GM19463 (cell line): ENCODE data around the gene NUP62.

Experiments used
- ATAC-seq: cut with Tn5 transposase; IDR thresholded peaks from one replicate; pipeline ENCODE4 v1.9.1; 2021; ENCODE audit warnings: mild to moderate bottlenecking, moderate library complexity; ENCODE audit not compliant: unreplicated experiment

NUP62 gene

DNA sequence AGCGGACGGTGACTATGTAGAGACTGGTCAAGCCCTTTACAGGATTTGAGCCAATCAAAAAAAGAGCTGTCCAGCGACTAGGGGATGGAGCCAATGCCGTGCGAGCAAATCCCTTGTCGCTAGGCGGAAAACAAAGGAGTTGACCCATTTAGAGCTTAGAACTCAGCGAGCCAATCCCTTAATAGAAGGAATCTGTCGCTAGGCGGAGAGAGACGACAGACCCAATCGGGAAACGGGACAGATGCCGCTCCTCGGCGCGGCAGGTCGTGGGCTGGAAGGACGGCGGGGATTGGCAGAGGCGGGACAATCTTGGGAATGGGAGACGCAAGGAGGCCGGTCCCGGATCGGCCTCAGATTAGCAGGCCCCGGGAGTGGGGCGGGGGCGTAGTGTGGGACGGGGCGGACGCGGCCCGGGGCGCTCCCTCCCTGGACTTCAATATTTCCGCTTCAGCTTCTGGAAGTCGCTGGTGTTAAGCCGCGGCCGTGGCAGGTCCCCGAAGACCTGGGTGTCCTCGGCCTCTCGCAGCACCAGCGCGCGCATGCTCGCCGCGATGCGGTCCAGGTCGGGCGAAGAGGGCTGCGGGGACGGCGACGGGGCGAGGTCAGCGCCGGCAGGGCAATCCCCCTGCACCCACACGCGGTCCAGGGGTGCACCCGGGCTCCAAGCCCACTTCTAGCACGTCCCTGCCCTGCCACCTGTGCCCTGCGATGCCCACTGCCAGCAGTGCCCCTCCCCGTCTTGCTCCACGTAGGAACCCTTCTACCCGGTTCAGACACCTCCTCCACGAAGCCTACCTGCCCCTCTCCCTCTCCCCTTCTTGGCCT lies 59.6 kb downstream of the NUP62 start:
- ATAC-seq: peak; percentile 72

DNA sequence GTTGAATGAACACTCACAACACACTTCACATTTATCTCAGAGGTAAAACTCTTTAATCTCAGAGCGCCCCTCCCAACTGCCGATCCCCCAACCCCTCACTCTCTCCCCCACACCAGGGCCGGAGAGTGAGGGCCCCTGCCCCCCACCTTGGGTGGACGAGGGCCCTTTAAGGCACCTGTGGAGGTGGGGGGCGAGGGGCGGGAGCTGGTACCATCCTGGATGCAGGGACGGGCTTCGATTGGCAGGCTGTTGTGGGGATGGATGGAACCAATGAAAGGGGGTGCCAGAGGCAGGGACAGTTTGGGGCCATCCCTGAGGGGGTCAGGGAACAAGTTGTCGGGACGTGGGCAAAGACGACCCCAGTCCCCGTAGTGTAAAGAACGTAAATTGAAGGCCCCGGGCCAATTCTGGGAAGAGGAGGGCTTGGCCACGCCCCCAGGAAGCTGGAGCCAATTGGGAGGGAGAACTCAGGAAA lies 60.3 kb downstream of the NUP62 start:
- ATAC-seq: peak; percentile 8

DNA sequence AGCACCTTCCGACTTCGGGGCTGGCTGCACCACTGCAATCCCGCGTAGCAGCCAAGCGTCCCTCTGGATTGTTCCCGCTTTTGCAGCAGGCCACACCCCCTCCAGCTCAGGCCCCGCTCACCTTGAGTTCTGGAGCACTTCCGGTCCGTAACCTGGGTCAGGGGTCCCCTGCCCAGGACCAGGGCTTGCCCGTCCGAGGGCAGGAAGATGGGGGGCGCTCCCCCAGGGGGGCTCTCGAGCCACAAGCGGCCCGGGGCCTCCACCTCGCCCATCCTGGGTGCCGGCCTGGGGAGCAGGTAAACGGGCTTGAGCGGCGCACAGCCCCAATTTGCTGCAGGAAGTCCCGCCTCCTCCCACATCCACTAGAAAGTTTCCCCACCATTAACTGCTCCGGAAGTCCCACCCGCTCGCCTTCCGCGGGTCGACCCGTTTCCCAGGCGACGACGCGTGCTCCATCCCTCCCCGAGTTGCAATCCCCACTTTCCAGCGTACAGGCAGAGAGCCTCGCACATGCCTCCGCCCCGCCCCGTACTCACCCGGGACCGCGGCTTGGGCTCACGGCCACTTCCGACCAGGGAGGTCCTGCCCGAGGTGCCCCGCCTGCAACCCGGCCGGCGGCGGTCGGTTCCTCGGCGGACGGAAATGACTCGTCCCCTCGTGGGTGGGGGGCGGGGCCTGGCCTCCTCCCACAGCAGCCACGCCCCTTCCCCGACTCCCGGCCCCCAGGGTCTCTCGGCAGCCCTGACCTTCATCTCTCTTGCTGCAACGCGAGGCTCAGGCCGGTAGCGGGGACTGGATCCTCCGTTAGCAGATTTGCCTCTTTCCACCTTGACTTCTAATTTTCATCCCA lies 62.1 kb downstream of the NUP62 start, which contains the start of gene PNKP:
Gene PNKP, minus strand, starts transcription at position 644 of the 850 bp plus-strand sequence. Its CDS starts 372 bp downstream, at position 272.
- ATAC-seq: peak; percentile 35

DNA sequence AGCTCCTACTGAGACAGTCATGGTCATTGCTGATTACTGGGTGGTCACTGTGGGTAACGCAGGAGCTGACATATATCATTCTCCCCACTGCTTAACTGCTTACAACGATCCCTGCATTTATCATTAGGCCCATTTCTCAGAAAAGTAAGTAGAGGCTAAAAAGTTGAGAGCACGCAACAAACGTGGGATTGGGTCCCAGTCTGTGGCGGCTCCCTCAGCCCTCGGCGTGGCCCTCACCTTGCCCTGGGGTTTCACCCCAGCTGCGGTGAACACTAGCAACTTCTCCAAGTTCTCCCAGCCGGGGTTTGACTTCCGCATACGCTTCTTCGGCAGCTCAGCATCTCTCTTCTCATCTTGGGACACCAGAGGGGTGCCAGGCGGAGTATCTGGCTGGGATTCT lies 64.4 kb downstream of the NUP62 start:
- no peak for ATAC-seq

DNA sequence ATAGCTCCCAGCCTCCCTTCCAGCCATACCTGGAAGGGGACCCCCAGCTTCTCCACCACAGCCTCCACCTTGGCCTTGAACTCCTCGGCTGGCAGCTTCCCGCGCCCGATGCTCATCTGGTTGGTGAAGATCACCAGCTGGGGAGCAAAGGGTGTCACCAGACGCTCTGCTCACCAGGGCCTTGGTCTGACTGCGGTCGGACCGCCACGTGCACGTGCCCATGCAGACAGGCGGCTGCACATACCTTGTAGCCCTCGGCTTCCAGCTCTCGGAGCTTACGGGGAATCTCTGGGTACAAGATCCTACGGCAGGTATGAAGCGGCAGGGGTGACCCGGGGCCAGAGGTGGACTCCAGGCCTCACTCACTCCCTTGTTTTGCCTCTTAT lies 65.4 kb downstream of the NUP62 start:
- ATAC-seq: no peak

GRCh38 chr19:49863254-49863934 lies 65.9 kb downstream of the NUP62 start:
- no peak for ATAC-seq

GRCh38 chr19:49862391-49863253 lies 66.7 kb downstream of the NUP62 start:
- ATAC-seq: no peak

DNA sequence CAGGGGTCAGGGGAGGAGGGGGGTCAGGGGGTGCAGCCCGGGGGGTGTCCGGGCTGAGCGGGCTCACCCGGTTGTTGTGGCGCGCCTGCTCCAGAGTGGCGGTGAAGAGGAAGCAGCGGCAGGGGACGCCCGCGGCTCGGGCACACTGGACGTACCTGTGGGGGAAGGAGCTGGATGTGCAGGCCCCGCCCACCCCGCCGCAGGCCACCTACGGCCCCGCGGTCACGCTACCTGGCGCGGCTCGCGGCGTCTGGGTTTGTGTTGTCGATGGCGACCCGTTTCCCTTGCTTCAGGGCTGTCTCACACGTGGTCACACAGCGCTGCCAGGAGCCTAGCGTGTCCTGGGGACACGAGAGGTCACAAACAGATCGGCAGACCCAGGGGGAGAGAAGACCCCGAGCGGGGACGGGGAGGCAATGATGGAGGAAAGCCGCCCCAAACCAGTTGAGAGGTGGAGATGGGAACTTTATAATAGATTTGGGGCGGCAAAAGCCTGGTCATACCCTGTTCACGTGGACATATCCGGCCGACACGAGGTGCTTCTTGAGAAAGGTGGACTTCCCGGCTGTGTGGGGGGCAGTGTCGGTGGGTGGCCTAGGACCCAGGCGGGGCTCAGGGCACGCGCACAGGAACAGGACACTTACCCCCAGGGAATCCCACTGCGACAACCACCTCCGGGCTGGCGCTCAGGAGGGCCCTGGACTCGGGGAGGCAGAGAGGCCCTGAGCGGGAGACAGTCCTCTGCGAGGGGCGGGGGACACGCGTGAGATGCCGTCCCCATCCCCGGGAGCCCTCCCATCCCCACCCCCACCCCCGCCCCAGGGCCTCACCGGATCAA lies 67.5 kb downstream of the NUP62 start:
- ATAC-seq: no peak

DNA sequence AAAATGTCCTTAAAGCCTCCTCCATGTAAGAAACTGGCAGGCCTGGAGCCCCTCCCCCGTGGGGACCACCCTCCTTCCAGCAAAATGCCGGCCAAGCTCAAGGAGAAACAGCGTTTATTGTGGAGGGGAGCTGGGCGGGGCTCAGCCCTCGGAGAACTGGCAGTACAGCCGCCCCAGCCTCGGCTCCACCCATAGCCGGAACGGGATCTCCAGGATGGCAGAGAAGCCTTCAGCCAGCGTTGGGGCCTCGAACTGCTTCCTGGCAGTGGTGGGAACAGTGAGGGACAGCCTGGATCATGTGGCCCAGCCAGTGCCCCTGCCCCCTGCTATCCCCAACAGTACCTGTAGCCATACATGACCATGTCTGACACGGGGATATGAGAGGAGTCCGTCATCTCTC lies 68.2 kb downstream of the NUP62 start:
- no peak for ATAC-seq

DNA sequence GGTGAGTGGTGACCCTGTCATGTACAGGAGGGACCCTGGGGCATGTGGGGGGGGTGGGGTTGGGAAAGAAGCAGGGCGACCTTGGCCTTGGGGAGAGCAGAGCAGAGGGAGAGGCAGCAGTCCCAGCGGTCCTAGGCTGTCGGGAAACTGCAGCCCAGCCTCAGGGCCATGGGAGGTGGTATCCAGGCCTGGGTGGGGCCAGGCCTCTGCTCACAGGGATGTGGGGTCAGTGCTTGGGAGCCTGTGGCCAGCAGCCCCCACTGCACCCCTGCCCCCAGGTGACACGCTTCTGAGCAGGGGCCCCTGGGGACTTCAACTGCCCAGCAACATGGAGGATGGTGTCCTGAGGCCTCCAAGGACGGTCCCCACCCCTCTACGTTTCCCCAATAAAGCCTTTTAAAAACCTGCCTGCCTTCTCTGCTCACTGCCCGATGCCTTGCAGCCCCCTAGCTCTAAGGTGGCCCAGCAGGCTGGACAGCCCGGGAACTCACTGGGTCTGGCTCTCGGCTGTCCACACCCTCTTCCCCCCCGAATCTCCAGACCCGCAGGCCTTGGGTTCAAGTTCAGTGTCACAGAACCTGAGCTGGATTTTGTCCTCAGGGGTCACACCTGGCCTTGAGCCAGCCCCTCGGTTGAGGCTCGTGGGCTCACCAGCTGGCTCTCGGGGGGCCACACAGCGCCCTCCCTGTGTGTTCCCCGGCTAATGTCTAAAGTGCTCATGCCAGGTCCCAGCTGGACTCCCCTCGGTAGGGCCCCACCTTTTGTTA lies 68.8 kb downstream of the NUP62 start:
- ATAC-seq: no peak

GRCh38 chr19:49859682-49860335 lies 69.5 kb downstream of the NUP62 start:
- ATAC-seq: no peak

DNA sequence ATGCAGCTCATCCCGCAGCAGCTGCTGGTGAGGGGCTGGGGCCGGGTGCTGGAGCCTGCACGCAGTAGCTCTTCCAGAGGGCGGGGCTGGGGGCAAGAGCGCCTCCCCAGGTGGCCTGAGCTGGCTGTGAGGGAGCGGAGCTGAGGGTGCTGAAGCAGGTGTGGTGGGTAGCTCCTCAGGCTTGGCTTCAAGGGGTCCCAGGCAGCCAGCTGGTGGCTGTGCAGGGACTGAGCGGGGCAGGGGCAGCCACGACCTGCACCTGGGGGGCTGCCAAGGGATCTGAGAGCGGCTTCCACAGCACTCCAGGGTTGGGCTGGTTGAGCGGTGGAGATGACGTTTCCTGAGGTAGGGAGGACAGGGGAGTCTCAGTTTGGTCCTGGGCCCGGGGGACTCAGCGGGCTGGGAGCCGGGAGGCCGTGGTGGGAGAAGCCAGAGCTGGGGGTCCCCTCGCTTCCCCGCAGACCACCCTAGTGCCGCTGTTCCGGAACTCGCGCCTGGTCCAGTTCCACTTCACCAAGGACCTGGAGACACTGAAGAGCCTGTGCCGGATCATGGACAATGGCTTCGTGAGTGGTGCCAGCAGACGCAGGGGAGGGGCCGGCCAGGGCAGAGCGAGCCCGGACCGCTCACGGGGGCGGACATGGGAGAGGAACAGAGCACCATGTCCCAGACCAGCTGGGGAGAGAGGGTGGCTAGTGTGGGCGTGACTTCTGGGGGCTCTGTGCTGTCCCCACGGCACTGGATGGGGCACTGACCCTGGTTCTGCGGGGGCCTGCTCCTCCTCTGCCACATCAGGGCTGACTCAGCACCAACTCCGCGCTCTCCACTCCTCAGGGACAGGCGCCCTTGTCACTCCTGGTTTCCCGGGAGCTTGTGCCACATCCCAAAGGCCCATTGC lies 71.0 kb downstream of the NUP62 start:
- no peak for ATAC-seq

GRCh38 chr19:49857838-49858087 lies 71.5 kb downstream of the NUP62 start:
- no peak for ATAC-seq

- no peak for ATAC-seq
Observed at GRCh38 chr19:49857061-49857837, 72.1 kb downstream of the NUP62 start.
